Lower leg skin (tissue), 4 donors: Measurements from ENCODE around the gene ST3GAL3. TPM values are rescaled to one million over a fixed set of nuclear protein-coding genes. Genes with fewer than 3 reads are reported as not detected.

Source experiments
- DNase-seq, 2 donors: peaks; one replicate each; pipeline ENCODE4 v3.0.0-alpha.2; 2019; ENCODE audit warnings: low spot score in 2 of 2
- H3K4me3 ChIP-seq: fragments of 200-600 bp; sonication (generic); 2 replicates; pipeline ENCODE4 v1.5.1; 2017; ENCODE audit warnings: mild to moderate bottlenecking, low read depth; ENCODE audit not compliant: poor library complexity, severe bottlenecking
- CTCF ChIP-seq, 3 donors: fragments of 450-650 bp; IDR thresholded peaks; one replicate each; pipeline ENCODE4 v1.5.1; 2016; ENCODE audit warnings: antibody characterized with exemption in 3 of 3, mild to moderate bottlenecking in 3 of 3, moderate library complexity in 2 of 3
- POLR2A ChIP-seq, 2 donors: fragments of 450-650 bp; IDR thresholded peaks; one replicate each; pipeline ENCODE4 v1.6.1; 2016 to 2017; ENCODE audit warnings: antibody characterized with exemption in 2 of 2, mild to moderate bottlenecking in 1 of 2, moderate library complexity in 1 of 2
- WGBS, 2 donors: methylation state at CpG; one replicate each; pipeline ENCODE4 v1.1.5; 2018; 5-methylcytosine and 5-hydroxymethylcytosine counted together
- intact Hi-C: fragments of 100-400 bp; cut with DNase I; formaldehyde crosslinking; loops from one replicate; pipeline ENCODE4 v1.15.0; 2023; ENCODE audit warnings: low total_unique reads
- total RNA-seq, 4 donors: library from RNA; depleted of rRNA; stranded (reverse); fragments of >200 nt; gene quantifications; one replicate each; pipeline ENCODE4 v1.1.0, GENCODE V29; 2016

Gene ST3GAL3
- total RNA-seq, 4 donors from 2014 or later = 6.9 to 10.5 (median 8.0) TPM

- 89 to 92% methylated on average over 8 of the region's 8 CpGs for WGBS, 2 donors
- no peak for DNase-seq
- intact Hi-C loops = no loop called here
- TF ChIP-seq POLR2A (IDR thresholded peaks at IDR 0.05) = no peak
- no peak for TF ChIP-seq CTCF (IDR thresholded peaks at IDR 0.05)
- no peak overlapping the region for H3K4me3 ChIP-seq
Measured at GRCh38 chr1:43960798-43961197, 253.5 kb downstream of the ST3GAL3 start.

DNA sequence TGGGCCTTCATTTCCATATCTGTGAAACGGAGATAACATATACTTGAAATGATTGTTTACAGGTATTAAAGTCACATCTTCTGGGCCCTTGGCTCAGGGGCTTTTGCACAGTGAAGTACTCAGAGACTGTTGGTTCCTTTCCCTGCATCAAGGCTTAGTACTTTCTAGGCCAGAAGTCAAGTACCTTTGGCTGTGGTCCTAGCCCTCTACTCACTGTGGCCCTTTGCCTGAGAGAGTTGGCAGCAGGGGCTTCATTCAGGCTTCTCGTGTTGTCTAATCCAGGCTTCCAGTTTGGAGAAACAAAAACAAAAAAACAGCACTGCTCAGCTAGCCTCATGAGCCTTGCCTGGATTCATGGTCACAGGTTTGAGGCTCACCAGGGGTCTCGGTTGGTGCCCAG lies 254.4 kb downstream of the ST3GAL3 start:
- intact Hi-C loops = no loop called here
- DNase-seq = no peak
- no peak overlapping the region for H3K4me3 ChIP-seq
- TF ChIP-seq POLR2A (IDR thresholded peaks at IDR 0.05) (no peak), CTCF (IDR thresholded peaks at IDR 0.05) (no peak)
- WGBS, 2 donors = 91 to 93% methylated on average over 3 of the region's 3 CpGs

DNA sequence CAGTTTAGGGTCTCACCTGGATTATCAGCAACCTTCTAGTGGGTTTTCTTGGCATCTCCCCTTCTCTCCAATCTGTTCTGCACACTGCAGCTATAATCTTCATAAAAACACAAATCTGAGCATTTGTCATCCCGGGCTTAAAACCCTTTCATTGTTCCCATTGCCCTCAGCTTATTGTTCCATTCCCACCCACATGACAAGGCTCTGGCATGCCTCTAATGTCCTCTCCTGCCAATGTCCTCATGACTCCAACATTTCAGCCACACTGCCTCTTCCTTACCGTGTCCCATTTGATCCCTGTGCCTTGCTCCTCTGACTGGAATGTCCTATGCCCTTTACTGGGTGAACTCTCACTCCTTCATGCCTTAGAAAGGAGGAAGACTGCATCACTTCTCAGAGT lies 255.0 kb downstream of the ST3GAL3 start:
- TF ChIP-seq POLR2A (IDR thresholded peaks at IDR 0.05) (no peak), CTCF (IDR thresholded peaks at IDR 0.05) (no peak)
- intact Hi-C loops = no loop called here
- WGBS, 2 donors = 83 to 87% methylated on average over 2 of the region's 2 CpGs
- no peak overlapping the region for H3K4me3 ChIP-seq
- DNase-seq = no peak

DNA sequence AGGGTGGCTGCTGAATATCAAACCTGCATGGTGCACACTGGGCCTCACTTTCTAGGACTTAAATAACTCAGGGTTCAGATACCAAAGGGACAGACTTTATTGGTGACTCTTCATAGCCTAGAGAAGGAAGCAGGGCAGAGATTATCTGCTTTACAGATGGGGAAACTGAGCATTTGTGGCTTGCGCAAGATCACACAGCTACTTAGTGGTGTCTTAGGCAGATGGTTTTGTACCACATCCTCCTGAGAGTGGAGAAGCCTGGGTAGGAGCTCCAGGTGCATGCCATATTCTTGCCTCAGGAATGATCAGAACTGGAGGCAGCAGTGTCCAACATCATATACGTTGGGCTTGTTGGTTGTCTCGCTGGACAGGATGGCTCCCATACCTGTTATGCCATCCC lies 255.7 kb downstream of the ST3GAL3 start:
- no peak for DNase-seq
- intact Hi-C loops = no loop called here
- no peak overlapping the region for H3K4me3 ChIP-seq
- no peak for TF ChIP-seq POLR2A (IDR thresholded peaks at IDR 0.05)
- TF ChIP-seq CTCF (IDR thresholded peaks at IDR 0.05) = no peak
- 88 to 93% methylated on average over 3 of the region's 3 CpGs for WGBS, 2 donors

- TF ChIP-seq POLR2A (IDR thresholded peaks at IDR 0.05) = no peak
- no peak for TF ChIP-seq CTCF (IDR thresholded peaks at IDR 0.05)
- intact Hi-C loops = no loop called here
- DNase-seq = no peak
- no peak overlapping the region for H3K4me3 ChIP-seq
- WGBS, 2 donors = 89 to 91% methylated on average over 5 of the region's 5 CpGs
Measured at GRCh38 chr1:43963890-43964289, 256.6 kb downstream of the ST3GAL3 start.

- intact Hi-C loops = no loop called here
- 93 to 94% methylated on average over 2 to 3 of the region's 3 CpGs for WGBS, 2 donors
- H3K4me3 ChIP-seq = no peak overlapping the region
- no peak for DNase-seq
- TF ChIP-seq POLR2A (IDR thresholded peaks at IDR 0.05) (no peak), CTCF (IDR thresholded peaks at IDR 0.05) (no peak)
Measured at GRCh38 chr1:43965316-43965715, 258.0 kb downstream of the ST3GAL3 start.
